T-helper 22 cell (primary cell): ENCODE results near the gene EML2.
A peak's percentile ranks its signal among the peaks of the same experiment; 100 is the strongest.
"Not testable (repeated sequence)": the region's sequence is repeated elsewhere in the genome, so short reads cannot be mapped to it uniquely, and the experiment has no call there.

Experiments used
- DNase-seq: peaks from one replicate; pipeline ENCODE4 v3.0.0-alpha.2; 2020; ENCODE audit warnings: low read depth

The EML2 gene

DNA sequence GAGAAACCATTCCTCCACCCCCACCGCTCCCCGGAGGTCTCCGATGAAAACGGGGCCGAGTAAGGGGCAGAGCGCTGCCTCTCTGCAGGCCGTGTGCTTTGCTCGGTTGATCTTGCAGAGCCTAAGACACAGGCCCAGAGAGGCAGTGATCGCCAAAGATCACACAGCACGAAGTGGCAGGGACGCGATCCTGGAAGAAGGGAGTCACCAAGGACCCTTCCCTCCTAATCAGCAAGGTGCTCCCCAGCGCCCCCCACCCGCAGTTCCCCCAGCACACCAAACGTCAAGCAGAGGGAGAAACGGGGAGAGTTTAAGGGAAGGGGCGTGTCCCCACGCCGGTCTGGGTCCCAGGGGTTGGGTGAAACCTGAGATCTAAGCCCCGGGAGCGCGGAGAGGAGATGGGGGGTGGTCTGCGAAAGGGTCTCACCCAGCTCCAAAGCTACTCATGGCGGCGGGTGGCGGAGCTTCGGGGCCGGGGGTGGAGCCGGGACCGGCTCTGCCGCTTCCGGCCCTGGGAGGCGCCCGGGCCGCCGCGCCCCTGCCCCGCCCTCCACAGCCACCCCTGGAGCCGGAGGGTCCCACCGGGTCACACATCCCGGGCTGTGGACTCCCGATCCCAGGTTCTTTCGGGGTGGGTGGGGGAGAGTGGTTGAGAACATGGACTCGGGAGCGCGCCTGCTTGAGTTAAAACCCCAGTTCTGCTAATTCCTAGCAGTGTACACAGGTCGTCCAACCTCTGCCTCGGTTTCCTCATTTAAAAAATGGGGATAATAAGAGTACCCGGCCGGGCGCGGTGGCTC is at the start of gene EML2:
Gene EML2, minus strand, starts transcription at position 468 of the 800 bp plus-strand sequence. Its CDS starts 21 bp downstream, at position 447.
- peak; percentile 30 for DNase-seq

DNA sequence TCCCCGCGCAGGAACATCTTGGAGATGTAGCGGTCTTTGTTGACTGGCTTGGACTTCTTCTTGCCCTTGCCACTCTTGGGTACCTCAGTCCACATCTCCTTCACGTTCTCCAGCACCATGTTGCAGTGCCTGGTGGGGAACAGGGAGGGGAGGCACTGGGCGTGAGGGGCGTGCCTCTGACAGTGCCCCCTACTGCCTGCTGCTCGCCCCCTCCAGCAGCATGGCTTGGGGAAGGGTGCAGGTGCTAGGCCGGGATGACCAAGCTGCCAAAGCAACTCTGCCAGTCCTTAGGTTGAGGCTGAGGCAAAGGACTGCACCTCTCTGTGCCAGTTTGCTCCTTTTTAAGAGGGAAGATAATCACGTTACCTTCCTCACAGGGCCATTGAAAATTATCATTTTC is 48.4 kb upstream of the EML2 start:
- no peak for DNase-seq

GRCh38 chr19:45685045-45685444 is 45.8 kb upstream of the EML2 start:
- not testable (repeated sequence) for DNase-seq

DNA sequence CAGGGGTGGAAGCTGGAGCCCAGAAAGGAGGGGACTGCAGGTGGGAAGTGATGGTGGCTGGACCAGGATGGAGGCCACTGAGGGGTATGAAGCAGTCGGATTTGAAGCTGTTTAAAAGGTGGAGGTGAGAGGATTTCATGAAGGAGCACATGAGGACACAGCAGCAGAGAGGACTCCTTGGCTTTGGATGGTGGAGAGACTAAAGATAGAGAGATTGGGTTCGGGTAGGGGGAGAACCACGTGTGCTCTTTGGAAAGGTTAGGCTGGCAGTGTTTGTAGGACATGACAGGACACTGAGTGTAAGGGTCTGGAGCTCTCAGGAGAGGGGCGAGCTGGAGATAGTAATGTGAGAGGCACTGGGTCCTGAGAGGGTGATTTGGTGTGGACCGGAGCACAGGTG is 43.7 kb upstream of the EML2 start:
- DNase-seq, result no peak

DNA sequence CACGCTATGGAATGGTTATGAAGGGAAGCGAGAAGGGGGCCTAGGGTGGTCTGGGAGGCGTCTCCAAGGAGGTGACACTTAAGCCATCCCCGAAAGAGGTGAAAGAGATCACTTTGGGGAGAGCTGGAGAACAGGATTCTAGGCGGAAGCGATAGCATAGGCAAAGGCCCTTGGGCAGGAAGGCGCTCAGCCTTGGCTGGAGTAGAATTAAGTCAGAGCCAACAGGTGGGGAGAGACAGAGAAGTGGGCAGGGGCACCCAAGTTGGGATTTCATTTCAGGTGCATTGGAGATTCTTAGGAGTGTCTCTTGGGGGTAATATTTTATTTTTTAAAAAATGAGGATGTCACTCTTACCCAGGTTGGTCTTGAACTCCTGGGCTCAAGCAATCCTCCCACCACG is 42.9 kb upstream of the EML2 start:
- no peak for DNase-seq

- DNase-seq, result peak; percentile 66
These were observed 42.3 kb upstream of the EML2 start for GRCh38 chr19:45681391-45682015.

DNA sequence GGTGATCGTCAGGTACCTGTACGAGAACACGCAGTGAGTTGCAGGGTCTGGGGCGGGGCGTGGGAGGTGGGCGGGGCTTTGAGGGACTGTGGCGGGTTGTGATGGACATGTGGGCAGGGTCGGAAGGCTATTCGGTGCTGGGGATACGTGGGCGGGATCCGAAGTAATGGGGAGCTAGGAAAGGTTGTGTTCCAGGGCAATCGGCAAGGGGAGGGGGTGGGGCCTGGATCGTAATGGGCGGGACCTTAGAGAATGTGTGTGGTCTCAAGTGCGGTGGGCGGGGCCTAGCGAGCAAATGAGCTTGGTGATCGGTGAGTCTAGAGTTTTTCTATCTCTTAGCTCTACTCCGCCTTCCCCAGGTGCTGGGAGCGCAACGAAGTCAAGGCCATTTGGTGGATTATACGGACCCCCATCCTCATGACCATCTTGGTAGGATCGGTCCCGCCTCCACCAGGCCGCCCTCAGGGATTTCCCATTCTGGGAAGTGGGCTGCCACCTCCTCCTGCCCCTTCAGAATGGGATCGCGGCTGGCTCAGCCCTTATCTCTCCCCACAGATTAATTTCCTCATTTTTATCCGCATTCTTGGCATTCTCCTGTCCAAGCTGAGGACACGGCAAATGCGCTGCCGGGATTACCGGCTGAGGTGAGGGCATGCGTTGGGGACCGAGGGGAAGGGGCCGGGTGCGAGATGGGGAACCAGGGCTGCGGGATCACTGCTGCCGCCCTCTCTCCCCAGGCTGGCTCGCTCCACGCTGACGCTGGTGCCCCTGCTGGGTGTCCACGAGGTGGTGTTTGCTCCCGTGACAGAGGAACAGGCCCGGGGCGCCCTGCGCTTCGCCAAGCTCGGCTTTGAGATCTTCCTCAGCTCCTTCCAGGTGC is 38.4 kb upstream of the EML2 start:
- peak; percentile 68 for DNase-seq

- DNase-seq, result peak; percentile 40
These were observed 37.7 kb upstream of the EML2 start for GRCh38 chr19:45676851-45677263.

GRCh38 chr19:45674946-45675345 is 35.7 kb upstream of the EML2 start:
- DNase-seq, result no peak

GRCh38 chr19:45670670-45671453 is 31.7 kb upstream of the EML2 start:
- DNase-seq, result no peak

GRCh38 chr19:45668342-45668871 is 29.2 kb upstream of the EML2 start:
- DNase-seq, result no peak

GRCh38 chr19:45667620-45668341 is 28.6 kb upstream of the EML2 start, which contains the start of gene GIPR:
GIPR (plus strand) TSS chr19:45668221; CDS start chr19:45669521, 1,300 bp downstream.
- peak; percentile 29 for DNase-seq

- no peak for DNase-seq
These were observed 25.4 kb upstream of the EML2 start for GRCh38 chr19:45664575-45664974.

DNA sequence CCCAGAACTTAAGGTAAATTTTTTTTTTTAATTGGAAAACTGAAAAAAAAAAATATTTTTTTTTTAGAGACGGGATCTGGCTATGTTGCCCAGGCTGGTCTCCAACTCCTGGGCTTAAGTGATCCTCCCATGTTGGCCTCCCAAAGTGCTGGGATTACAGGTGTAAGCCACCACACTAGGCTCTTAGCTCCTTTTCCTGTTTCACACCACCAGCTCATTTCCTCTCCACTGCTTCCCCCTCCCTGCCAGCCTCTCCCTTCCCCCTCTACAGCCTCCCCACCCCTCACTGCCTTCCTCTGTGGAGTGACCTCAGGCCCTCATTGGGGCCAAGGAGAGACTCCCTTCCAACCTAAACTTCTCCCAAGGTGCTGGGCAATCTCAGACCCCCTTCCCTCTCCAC is 24.6 kb upstream of the EML2 start:
- DNase-seq, result no peak

DNA sequence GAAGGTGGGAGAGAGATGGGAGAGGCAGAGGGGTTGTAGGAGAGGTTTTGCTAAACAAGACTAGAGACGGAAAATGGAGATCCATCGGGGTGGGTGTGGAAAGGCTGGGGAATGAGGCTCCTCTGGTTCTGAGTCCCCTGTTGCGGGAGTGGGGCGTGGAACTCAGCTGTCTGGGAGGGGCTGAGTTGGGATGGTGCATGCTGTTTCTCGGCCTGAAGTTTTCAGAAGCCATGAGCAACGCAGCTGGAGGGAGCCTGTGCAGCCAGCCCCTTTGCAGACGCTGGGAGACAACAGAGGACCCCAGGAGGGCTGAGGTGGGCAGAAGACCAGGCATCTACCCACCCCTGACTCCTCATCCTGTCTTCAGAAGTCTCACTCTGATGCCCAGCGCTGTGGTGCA is 21.4 kb upstream of the EML2 start:
- no peak for DNase-seq

DNA sequence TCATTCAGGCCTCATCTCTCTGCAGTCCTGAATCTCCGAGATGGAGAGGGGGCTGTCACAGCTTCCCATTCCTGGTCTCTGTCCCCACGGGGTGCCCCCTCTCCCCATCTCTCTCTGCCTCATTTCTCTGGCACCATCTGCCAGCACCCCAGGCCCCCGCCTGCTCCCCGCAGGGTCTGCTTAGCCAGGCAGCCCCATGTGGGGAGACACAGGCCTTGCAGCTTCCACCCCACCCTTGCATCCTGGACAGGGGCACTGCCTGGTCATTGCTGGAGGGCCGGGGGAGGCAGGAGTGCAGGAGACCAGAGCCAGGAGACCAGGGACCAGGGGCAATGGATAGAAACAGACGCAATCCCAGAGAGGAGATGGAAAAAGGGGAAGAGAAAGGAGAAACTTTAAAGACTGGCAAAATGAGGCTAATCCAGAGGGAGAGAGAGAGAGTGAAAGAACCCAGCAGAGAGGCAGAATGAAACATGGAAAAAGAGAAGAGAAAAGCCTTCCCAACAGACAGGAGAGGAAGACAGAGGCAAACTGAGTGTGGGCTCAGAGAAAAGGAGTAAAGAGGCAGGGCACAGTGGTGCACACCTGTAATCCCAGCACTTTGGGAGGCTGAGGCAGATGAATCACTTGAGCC is 20.0 kb upstream of the EML2 start:
- DNase-seq, result no peak

DNA sequence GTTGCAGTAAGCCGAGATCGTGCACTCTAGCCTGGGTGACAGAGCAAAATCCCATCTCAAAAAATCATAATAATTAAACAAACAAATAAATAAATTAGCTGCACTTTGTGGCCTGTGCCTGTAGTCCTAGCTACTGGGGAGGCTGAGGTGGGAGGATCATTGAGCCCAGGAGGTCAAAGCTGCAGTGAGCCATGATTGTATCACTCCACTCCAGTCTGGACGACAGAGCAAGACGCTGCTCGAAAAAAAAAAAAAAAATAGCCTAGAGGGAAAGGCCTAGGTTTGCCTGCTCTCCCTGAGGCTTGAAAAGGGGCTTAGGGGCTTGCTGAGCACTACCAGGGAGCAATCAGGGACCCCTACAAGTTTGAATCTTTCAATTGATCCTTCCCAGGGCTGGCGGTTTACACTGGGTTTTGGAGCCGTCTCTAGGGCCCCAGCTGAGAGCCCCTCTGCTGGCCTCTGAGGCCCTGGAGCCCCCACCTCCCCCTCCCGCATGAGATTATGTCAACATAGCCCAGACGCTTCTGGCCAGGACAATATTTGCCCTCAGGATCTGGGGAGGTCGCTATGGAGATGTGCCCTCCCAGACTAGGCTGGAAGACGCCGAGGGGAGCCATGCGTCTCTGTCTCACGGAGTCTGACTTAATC is 18.4 kb upstream of the EML2 start:
- DNase-seq, result no peak

DNA sequence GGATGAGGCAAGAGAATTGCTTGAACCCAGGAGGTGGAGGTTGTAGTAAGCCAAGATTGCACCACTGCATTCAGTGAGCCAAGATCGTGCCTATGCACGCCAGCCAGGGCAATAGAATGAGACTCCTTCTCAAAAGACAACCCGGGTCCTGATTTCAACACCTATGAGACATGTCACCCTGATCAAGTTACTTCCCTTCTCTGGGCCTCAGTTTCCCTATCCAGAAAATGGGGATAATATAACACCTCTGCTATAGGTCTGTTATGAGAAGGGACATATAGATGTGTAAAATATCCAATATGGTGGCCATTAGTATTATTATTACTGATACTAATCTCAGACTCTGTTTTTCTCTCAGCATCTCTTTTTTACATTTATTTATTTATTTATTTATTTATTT is 15.9 kb upstream of the EML2 start:
- no peak for DNase-seq

DNA sequence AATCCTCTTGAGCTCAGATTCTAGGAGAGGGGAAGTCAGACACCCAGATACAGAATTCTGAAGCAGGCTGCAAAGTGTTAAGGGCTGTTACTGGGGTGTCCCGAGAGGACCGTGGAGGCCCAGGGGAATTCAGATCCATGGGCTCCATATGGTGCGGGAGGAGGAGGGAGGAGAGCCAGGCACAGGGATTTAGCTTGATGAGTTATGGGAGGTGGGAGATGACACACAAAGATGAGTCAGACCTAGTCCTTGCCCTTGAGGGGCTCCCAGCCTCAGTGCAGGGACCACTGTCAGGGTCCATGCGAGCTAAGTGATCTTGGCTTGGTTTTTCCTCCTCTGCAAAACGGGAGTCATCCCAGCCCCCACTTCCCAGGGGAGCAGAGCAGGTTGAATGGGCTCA is 14.4 kb upstream of the EML2 start:
- no peak for DNase-seq

GRCh38 chr19:45650722-45651121 is 11.5 kb upstream of the EML2 start:
- DNase-seq, result no peak
